Caco-2 (cell line): Measurements from ENCODE around the gene MYO16. TPM values are rescaled to one million over a fixed set of nuclear protein-coding genes. Genes with fewer than 3 reads are reported as not detected.

Experiments used
- BruUV-seq: library from RNA; stranded (reverse); fragments of 400-500 nt; replicated peaks from 2 replicates; lab custom pipeline; 2021; lab: Mats Ljungman, UMichigan
- CTCF ChIA-PET: fragments of 300-600 bp; sonication (Branson Sonifier 250); formaldehyde crosslinking; loops from one replicate; lab custom pipeline; 2022; ENCODE audit warnings: antibody characterized with exemption; lab: Charles Lee
- POLR2A ChIA-PET: fragments of 300-600 bp; sonication (Branson Sonifier 250); formaldehyde crosslinking; loops from one replicate; lab custom pipeline; 2022; ENCODE audit warnings: antibody characterized with exemption; lab: Charles Lee
- DNase-seq, 2 experiments: peaks; one replicate each; pipeline versions ENCODE4 v3.0.0 to v3.0.0-alpha.2; 2020 to 2022
- H3K27me3 ChIP-seq: replicated peaks from 2 replicates; pipeline ENCODE4 v1.6.0; 2011; ENCODE audit warnings: low read length; ENCODE audit not compliant: control insufficient read depth, insufficient read depth
- H3K36me3 ChIP-seq: 2 replicates; pipeline ENCODE4 v1.5.1; 2011; ENCODE audit warnings: low read length; ENCODE audit not compliant: control insufficient read depth, insufficient read depth
- H3K4me1 ChIP-seq: fragments of 250-450 bp; sonication (Bioruptor Pico); 2 replicates; pipeline ENCODE4 v1.5.1; 2020; ENCODE audit warnings: mild to moderate bottlenecking
- H3K4me3 ChIP-seq: 2 replicates; pipeline ENCODE4 v1.5.1; 2011; ENCODE audit warnings: low read depth, mild to moderate bottlenecking, control low read depth, low read length
- H3K9me3 ChIP-seq: fragments of 250-450 bp; sonication (Bioruptor Pico); 2 replicates; pipeline ENCODE4 v1.5.1; 2020; ENCODE audit warnings: mild to moderate bottlenecking, moderate library complexity
- H3K27ac Mint-ChIP-seq: one replicate; pipeline ENCODE4 v1.8.0; 2022; ENCODE audit warnings: mixed read lengths; ENCODE audit not compliant: unreplicated experiment
- H3K27me3 Mint-ChIP-seq: one replicate; pipeline ENCODE4 v1.8.0; 2022; ENCODE audit warnings: mixed read lengths; ENCODE audit not compliant: insufficient read depth, unreplicated experiment
- H3K36me3 Mint-ChIP-seq: one replicate; pipeline ENCODE4 v1.8.0; 2022; ENCODE audit warnings: mild to moderate bottlenecking, mixed read lengths; ENCODE audit not compliant: insufficient read depth, unreplicated experiment
- H3K4me1 Mint-ChIP-seq: one replicate; pipeline ENCODE4 v1.8.0; 2022; ENCODE audit warnings: low read depth, mixed read lengths; ENCODE audit not compliant: unreplicated experiment
- H3K4me3 Mint-ChIP-seq: one replicate; pipeline ENCODE4 v1.8.0; 2022; ENCODE audit warnings: mild to moderate bottlenecking, moderate library complexity, mixed read lengths; ENCODE audit not compliant: unreplicated experiment
- H3K9me3 Mint-ChIP-seq: one replicate; pipeline ENCODE4 v1.8.0; 2022; ENCODE audit warnings: mixed read lengths; ENCODE audit not compliant: unreplicated experiment
- intact Hi-C: fragments of 100-400 bp; cut with micrococcal nuclease; formaldehyde crosslinking; loops from one replicate; pipeline ENCODE4 v1.10.0; 2022; ENCODE audit not compliant: unreplicated experiment
- total RNA-seq: library from RNA; stranded (reverse); gene quantifications from 2 replicates; pipeline ENCODE4 v1.2.3, GENCODE V29; 2022
- TF ChIP-seq, protein P1 (sequence below), 2 experiments: fragments of 200-600 bp in 1 of 2; IDR thresholded peaks; 1 replicate in 1 of 2; 2 replicates in 1 of 2; pipeline versions ENCODE4 v1.5.1 to v1.8.0; 2011 to 2022; ENCODE audit warnings: antibody characterized with exemption in 1 of 2, control low read depth in 1 of 2, inconsistent platforms in 1 of 2, low read depth in 1 of 2, low read length in 1 of 2, mild to moderate bottlenecking in 1 of 2, moderate library complexity in 1 of 2; ENCODE audit not compliant: insufficient read depth in 1 of 2, severe bottlenecking in 1 of 2, unreplicated experiment in 1 of 2

The MYO16 gene
- total RNA-seq, 1 experiment from 2014 or later = not detected

DNA sequence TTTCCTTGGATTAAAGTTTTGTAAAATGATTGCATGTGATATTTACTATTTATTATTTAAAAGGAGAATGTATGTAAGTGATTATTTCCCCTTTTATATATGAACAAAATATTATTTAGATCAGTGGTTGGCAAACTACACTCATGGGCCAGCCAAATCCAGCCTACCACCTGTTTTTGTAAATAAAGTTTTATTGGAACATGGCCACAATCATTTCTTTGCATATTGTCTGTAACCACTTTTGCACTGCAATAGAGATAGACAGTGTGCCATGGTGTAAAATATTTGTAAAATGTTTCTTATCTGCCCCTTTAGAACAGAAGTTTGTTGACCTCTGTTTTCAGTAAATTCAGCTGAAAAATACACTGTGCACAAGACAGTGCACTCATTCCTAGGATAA is 426.4 kb downstream of the MYO16 start:
- BruUV-seq = no TSS peak
- Histone ChIP-seq H3K36me3 (no peaks in the 10 kb centered on the region), H3K4me1 (no peaks in the 10 kb centered on the region), H3K27me3 (no peaks in the 10 kb centered on the region), H3K4me3 (no peak overlapping the region), H3K9me3 (no peaks in the 10 kb centered on the region)
- Mint-ChIP-seq H3K27me3 (peaks cover 14% of the 10 kb centered on the region), H3K36me3 (no peaks in the 10 kb centered on the region), H3K9me3 (no peaks in the 10 kb centered on the region), H3K4me3 (no peak overlapping the region), H3K27ac (no peak overlapping the region), H3K4me1 (no peaks in the 10 kb centered on the region)
- ChIA-PET POLR2A (no interaction called here), CTCF (no interaction called here)
- no peak for DNase-seq
- TF ChIP-seq, protein P1, sequence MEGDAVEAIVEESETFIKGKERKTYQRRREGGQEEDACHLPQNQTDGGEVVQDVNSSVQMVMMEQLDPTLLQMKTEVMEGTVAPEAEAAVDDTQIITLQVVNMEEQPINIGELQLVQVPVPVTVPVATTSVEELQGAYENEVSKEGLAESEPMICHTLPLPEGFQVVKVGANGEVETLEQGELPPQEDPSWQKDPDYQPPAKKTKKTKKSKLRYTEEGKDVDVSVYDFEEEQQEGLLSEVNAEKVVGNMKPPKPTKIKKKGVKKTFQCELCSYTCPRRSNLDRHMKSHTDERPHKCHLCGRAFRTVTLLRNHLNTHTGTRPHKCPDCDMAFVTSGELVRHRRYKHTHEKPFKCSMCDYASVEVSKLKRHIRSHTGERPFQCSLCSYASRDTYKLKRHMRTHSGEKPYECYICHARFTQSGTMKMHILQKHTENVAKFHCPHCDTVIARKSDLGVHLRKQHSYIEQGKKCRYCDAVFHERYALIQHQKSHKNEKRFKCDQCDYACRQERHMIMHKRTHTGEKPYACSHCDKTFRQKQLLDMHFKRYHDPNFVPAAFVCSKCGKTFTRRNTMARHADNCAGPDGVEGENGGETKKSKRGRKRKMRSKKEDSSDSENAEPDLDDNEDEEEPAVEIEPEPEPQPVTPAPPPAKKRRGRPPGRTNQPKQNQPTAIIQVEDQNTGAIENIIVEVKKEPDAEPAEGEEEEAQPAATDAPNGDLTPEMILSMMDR (IDR thresholded peaks at IDR 0.05; ENCODE audit: insufficient read depth in 1 of 2, low read depth in 1 of 2, low read length in 1 of 2, severe bottlenecking in 1 of 2, unreplicated experiment in 1 of 2) = no peak
- intact Hi-C loops = no loop called here

GRCh38 chr13:109058087-109058486 is 428.7 kb downstream of the MYO16 start:
- DNase-seq = no peak
- BruUV-seq = no TSS peak
- Mint-ChIP-seq H3K4me1 (no peaks in the 10 kb centered on the region), H3K36me3 (no peaks in the 10 kb centered on the region), H3K9me3 (no peaks in the 10 kb centered on the region), H3K27me3 (peaks cover 18% of the 10 kb centered on the region), H3K4me3 (no peak overlapping the region), H3K27ac (no peak overlapping the region)
- no peaks in the 10 kb centered on the region for H3K9me3 ChIP-seq
- H3K4me3 ChIP-seq = no peak overlapping the region
- POLR2A ChIA-PET = no interaction called here
- TF ChIP-seq, protein P1 (IDR thresholded peaks at IDR 0.05; ENCODE audit: insufficient read depth in 1 of 2, low read depth in 1 of 2, low read length in 1 of 2, severe bottlenecking in 1 of 2, unreplicated experiment in 1 of 2) = no peak
- CTCF ChIA-PET = no interaction called here
- intact Hi-C loops = no loop called here
- H3K27me3 ChIP-seq = no peaks in the 10 kb centered on the region
- no peaks in the 10 kb centered on the region for H3K36me3 ChIP-seq
- H3K4me1 ChIP-seq = no peaks in the 10 kb centered on the region

DNA sequence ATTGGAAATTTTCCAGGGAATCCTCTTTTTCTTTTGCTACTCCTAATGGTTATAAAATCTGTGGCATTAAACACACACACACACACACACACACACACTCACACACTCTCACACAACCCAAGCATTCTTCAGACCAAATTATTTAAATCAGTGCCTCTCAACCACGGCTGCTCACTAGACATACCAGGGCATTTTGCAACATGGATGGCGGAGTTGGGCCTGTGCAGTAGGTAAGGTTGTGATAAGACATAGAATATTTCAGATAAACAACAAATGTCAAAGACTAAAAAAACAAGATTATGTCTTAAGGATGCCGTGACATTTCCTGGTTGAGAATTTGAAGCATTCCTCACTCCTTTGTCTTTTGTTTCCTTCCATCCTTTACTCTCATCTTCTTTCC is 443.1 kb downstream of the MYO16 start:
- no TSS peak for BruUV-seq
- Histone ChIP-seq H3K4me3 (no peak overlapping the region), H3K9me3 (no peaks in the 10 kb centered on the region), H3K27me3 (no peaks in the 10 kb centered on the region; the same call in 1 of the 2 replicates), H3K4me1 (no peaks in the 10 kb centered on the region), H3K36me3 (no peaks in the 10 kb centered on the region)
- TF ChIP-seq, protein P1 (IDR thresholded peaks at IDR 0.05; ENCODE audit: insufficient read depth in 1 of 2, low read depth in 1 of 2, low read length in 1 of 2, severe bottlenecking in 1 of 2, unreplicated experiment in 1 of 2) = no peak
- Mint-ChIP-seq H3K4me1 (no peaks in the 10 kb centered on the region), H3K27ac (no peak overlapping the region), H3K9me3 (no peaks in the 10 kb centered on the region), H3K4me3 (no peak overlapping the region), H3K27me3 (peaks cover 8% of the 10 kb centered on the region), H3K36me3 (no peaks in the 10 kb centered on the region)
- no peak for DNase-seq
- ChIA-PET CTCF (no interaction called here), POLR2A (no interaction called here)
- intact Hi-C loops = no loop called here
